ENCODE measurements around the gene CTAGE1. TPM values are rescaled to one million over a fixed set of nuclear protein-coding genes. Genes with fewer than 3 reads are reported as not detected.

CTAGE1 gene
- polyA plus RNA-seq, 1 of the 3 experiments (the other 2 are of a cell fraction): 0.07 TPM

- Histone ChIP-seq H3K9me3 (0 out of 2 replicates have a peak, but pooled peaks cover 5% of the 10 kb centered on the region), H3K27ac (ENCODE audit: low read depth in 2 of 2, low read length in 1 of 2) (no peak overlapping the region), H3K79me2 (ENCODE audit: insufficient read depth) (no peaks in the 10 kb centered on the region), H2AFZ (ENCODE audit: low read depth) (no peak overlapping the region), H3K27me3 (ENCODE audit: insufficient read depth) (no peaks in the 10 kb centered on the region), H3K4me3 (ENCODE audit: low read depth in 2 of 2, low read length in 1 of 2) (no peak overlapping the region), H3K9me2 (no peaks in the 10 kb centered on the region), H4K20me1 (ENCODE audit: insufficient read depth) (no peaks in the 10 kb centered on the region), H3K4me1 (ENCODE audit: control insufficient read depth in 1 of 2, insufficient read depth in 2 of 2, low read depth in 1 of 2, low read length in 1 of 2) (no peaks in the 10 kb centered on the region), H3K4me2 (no peak overlapping the region), H3K9ac (no peak overlapping the region), H3K36me3 (replicated peaks in 1 of 2; ENCODE audit: control insufficient read depth in 1 of 2, insufficient read depth in 2 of 2, low read length in 1 of 2) (no peaks in the 10 kb centered on the region), H3F3A (replicated peaks; ENCODE audit: insufficient read depth) (no peaks in the 10 kb centered on the region)
- no peak for DNase-seq
- ChIA-PET POLR2A (no interaction called here), CTCF (no interaction called here)
- TF ChIP-seq USF2 (IDR thresholded peaks at IDR 0.05; ENCODE audit: borderline replicate concordance, low read depth, low read length) (no peak), SIN3A (IDR thresholded peaks at IDR 0.05; ENCODE audit: borderline replicate concordance, low read depth, low read length) (no peak), RFX5 (IDR thresholded peaks at IDR 0.05; ENCODE audit: low read length) (no peak), TEAD4 (IDR thresholded peaks at IDR 0.05; ENCODE audit: borderline replicate concordance, insufficient read depth) (no peak), SMC3 (IDR thresholded peaks at IDR 0.05; ENCODE audit: low read depth, low read length) (no peak), TCF12 (IDR thresholded peaks at IDR 0.05) (no peak)
- TF ChIP-seq, protein P1, sequence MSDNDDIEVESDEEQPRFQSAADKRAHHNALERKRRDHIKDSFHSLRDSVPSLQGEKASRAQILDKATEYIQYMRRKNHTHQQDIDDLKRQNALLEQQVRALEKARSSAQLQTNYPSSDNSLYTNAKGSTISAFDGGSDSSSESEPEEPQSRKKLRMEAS (IDR thresholded peaks at IDR 0.05; ENCODE audit: low read depth): no peak
Observed at GRCh38 chr18:22439447-22439846, 21.7 kb upstream of the CTAGE1 start.

GRCh38 chr18:22436136-22436535 is 18.4 kb upstream of the CTAGE1 start:
- Histone ChIP-seq H3K36me3 (replicated peaks in 1 of 2; ENCODE audit: control insufficient read depth in 1 of 2, insufficient read depth in 2 of 2, low read length in 1 of 2) (no peaks in the 10 kb centered on the region), H3K9me3 (no peaks in the 10 kb centered on the region), H2AFZ (ENCODE audit: low read depth) (no peak overlapping the region), H4K20me1 (ENCODE audit: insufficient read depth) (no peaks in the 10 kb centered on the region), H3K4me2 (no peak overlapping the region), H3F3A (replicated peaks; ENCODE audit: insufficient read depth) (peaks cover 4% of the 10 kb centered on the region), H3K9ac (no peak overlapping the region), H3K4me1 (ENCODE audit: control insufficient read depth in 1 of 2, insufficient read depth in 2 of 2, low read depth in 1 of 2, low read length in 1 of 2) (no peaks in the 10 kb centered on the region), H3K27ac (ENCODE audit: low read depth in 2 of 2, low read length in 1 of 2) (no peak overlapping the region), H3K79me2 (ENCODE audit: insufficient read depth) (no peaks in the 10 kb centered on the region), H3K9me2 (no peaks in the 10 kb centered on the region), H3K27me3 (ENCODE audit: insufficient read depth) (no peaks in the 10 kb centered on the region), H3K4me3 (ENCODE audit: low read depth in 2 of 2, low read length in 1 of 2) (no peak overlapping the region)
- DNase-seq: no peak
- TF ChIP-seq NFIC (IDR thresholded peaks at IDR 0.05; ENCODE audit: borderline replicate concordance) (no peak), TAF1 (IDR thresholded peaks at IDR 0.05; ENCODE audit: borderline replicate concordance, low read depth, low read length) (no peak), SIN3A (IDR thresholded peaks at IDR 0.05; ENCODE audit: borderline replicate concordance, low read depth, low read length) (no peak), RFX5 (IDR thresholded peaks at IDR 0.05; ENCODE audit: low read length) (no peak), GATA2 (CRISPR knock-in tag; IDR thresholded peaks at IDR 0.05) (no peak), TCF12 (IDR thresholded peaks at IDR 0.05) (no peak), SMC3 (IDR thresholded peaks at IDR 0.05; ENCODE audit: low read depth, low read length) (no peak), FOSL2 (IDR thresholded peaks at IDR 0.05; ENCODE audit: borderline replicate concordance, low read depth) (no peak), ZBTB33 (IDR thresholded peaks at IDR 0.05; ENCODE audit: borderline replicate concordance, low read depth) (no peak), TEAD4 (IDR thresholded peaks at IDR 0.05; ENCODE audit: borderline replicate concordance, insufficient read depth) (no peak), RXRA (IDR thresholded peaks at IDR 0.05; ENCODE audit: borderline replicate concordance, low read depth) (no peak), CHD2 (IDR thresholded peaks at IDR 0.05; ENCODE audit: low read length, partially characterized antibody) (no peak), RAD21 (IDR thresholded peaks at IDR 0.05; ENCODE audit: low read length) (no peak), USF2 (IDR thresholded peaks at IDR 0.05; ENCODE audit: borderline replicate concordance, low read depth, low read length) (no peak), EP300 (IDR thresholded peaks at IDR 0.05; ENCODE audit: borderline replicate concordance in 1 of 2, low read depth in 1 of 2, low read length in 1 of 2) (no peak), POLR2AphosphoS5 (IDR thresholded peaks at IDR 0.05; ENCODE audit: low read depth, low read length) (no peak), FOXJ3 (CRISPR knock-in tag; IDR thresholded peaks at IDR 0.05) (no peak), MEF2A (IDR thresholded peaks at IDR 0.05; ENCODE audit: borderline replicate concordance, low read depth) (no peak)
- TF ChIP-seq, protein P2, sequence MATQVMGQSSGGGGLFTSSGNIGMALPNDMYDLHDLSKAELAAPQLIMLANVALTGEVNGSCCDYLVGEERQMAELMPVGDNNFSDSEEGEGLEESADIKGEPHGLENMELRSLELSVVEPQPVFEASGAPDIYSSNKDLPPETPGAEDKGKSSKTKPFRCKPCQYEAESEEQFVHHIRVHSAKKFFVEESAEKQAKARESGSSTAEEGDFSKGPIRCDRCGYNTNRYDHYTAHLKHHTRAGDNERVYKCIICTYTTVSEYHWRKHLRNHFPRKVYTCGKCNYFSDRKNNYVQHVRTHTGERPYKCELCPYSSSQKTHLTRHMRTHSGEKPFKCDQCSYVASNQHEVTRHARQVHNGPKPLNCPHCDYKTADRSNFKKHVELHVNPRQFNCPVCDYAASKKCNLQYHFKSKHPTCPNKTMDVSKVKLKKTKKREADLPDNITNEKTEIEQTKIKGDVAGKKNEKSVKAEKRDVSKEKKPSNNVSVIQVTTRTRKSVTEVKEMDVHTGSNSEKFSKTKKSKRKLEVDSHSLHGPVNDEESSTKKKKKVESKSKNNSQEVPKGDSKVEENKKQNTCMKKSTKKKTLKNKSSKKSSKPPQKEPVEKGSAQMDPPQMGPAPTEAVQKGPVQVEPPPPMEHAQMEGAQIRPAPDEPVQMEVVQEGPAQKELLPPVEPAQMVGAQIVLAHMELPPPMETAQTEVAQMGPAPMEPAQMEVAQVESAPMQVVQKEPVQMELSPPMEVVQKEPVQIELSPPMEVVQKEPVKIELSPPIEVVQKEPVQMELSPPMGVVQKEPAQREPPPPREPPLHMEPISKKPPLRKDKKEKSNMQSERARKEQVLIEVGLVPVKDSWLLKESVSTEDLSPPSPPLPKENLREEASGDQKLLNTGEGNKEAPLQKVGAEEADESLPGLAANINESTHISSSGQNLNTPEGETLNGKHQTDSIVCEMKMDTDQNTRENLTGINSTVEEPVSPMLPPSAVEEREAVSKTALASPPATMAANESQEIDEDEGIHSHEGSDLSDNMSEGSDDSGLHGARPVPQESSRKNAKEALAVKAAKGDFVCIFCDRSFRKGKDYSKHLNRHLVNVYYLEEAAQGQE (IDR thresholded peaks at IDR 0.05; ENCODE audit: low read depth, low read length): no peak
- ChIA-PET POLR2A (no interaction called here), CTCF (no interaction called here)
- WGBS (ENCODE audit: low lambda C conversion rate): 41% methylated on average over 4 of the region's 4 CpGs
